K562 (cell line): Measurements from ENCODE around the gene GART. TPM values are rescaled to one million over a fixed set of nuclear protein-coding genes. Genes with fewer than 3 reads are reported as not detected.

Source experiments
- ASH1L ChIP-seq: fragments of 450-650 bp; IDR thresholded peaks from 2 replicates; pipeline ENCODE4 v1.6.1; 2018; ENCODE audit warnings: borderline replicate concordance, mild to moderate bottlenecking, low read depth; ENCODE audit not compliant: partially characterized antibody
- CAMTA2 ChIP-seq: fragments of 250-450 bp; sonication (Bioruptor Pico); conservative IDR thresholded peaks from 2 replicates; pipeline ENCODE4 v1.5.1; 2022
- DMBX1 ChIP-seq: fragments of 250-450 bp; sonication (Bioruptor Pico); IDR thresholded peaks from 2 replicates; pipeline ENCODE4 v1.8.0; 2022; ENCODE audit warnings: inconsistent platforms, mild to moderate bottlenecking, moderate library complexity, borderline replicate concordance
- FIP1L1 ChIP-seq: fragments of 200-400 bp; formaldehyde crosslinking; IDR thresholded peaks from 2 replicates; pipeline ENCODE4 v1.6.1; 2018; ENCODE audit warnings: mild to moderate bottlenecking, low read depth, low read length; ENCODE audit not compliant: poor library complexity, severe bottlenecking
- HDAC6 ChIP-seq: IDR thresholded peaks from 2 replicates; pipeline ENCODE4 v1.6.1; 2012; ENCODE audit warnings: low read depth, mild to moderate bottlenecking, control low read depth, inconsistent platforms, low read length, moderate library complexity
- HMGN3 ChIP-seq: IDR thresholded peaks from 2 replicates; pipeline ENCODE4 v1.6.1; 2011; ENCODE audit warnings: borderline replicate concordance, low read depth, mild to moderate bottlenecking, mixed read lengths, low read length; ENCODE audit not compliant: insufficient read length; ENCODE audit errors: extremely low read depth
- KAT7 ChIP-seq: sonication (generic); formaldehyde crosslinking; IDR thresholded peaks from 2 replicates; pipeline ENCODE4 v1.8.0; 2022; ENCODE audit warnings: missing genetic modification reagents, mild to moderate bottlenecking, borderline replicate concordance
- KLF13 ChIP-seq: fragments of 450-650 bp; IDR thresholded peaks from 2 replicates; pipeline ENCODE4 v1.6.1; 2016; ENCODE audit warnings: missing genetic modification characterization, low read depth, mild to moderate bottlenecking, missing compliant biosample characterization, moderate library complexity, borderline replicate concordance
- MBD2 ChIP-seq: sonication (generic); IDR thresholded peaks from 2 replicates; pipeline ENCODE4 v1.6.1; 2016; ENCODE audit warnings: low read depth, borderline replicate concordance
- NR2C2 ChIP-seq, 2 experiments: fragments of 200-800 bp in 1 of 2; sonication (Bioruptor generic) in 1 of 2; sonication (generic) in 1 of 2; formaldehyde crosslinking in 1 of 2; IDR thresholded peaks; 2 replicates each; pipeline versions ENCODE4 v1.6.1 to v1.8.0; 2016 to 2022; ENCODE audit warnings: mild to moderate bottlenecking in 1 of 2, missing compliant biosample characterization in 1 of 2, missing genetic modification characterization in 1 of 2, missing genetic modification reagents in 1 of 2
- NR2F6 ChIP-seq: fragments of 450-650 bp; formaldehyde crosslinking; IDR thresholded peaks from 2 replicates; pipeline ENCODE4 v1.4.0; 2020; ENCODE audit warnings: mild to moderate bottlenecking
- NRF1 ChIP-seq, 2 experiments: fragments of 450-650 bp; IDR thresholded peaks in 1 of 2; conservative IDR thresholded peaks in 1 of 2; 2 replicates each; pipeline ENCODE4 v1.6.1; 2014; ENCODE audit warnings: mild to moderate bottlenecking in 2 of 2
- NUFIP1 ChIP-seq: fragments of 450-650 bp; IDR thresholded peaks from 2 replicates; pipeline ENCODE4 v1.6.1; 2018; ENCODE audit not compliant: partially characterized antibody
- POLR3A ChIP-seq: IDR thresholded peaks from 2 replicates; pipeline ENCODE4 v1.6.1; 2011; ENCODE audit warnings: borderline replicate concordance, mild to moderate bottlenecking, moderate library complexity; ENCODE audit not compliant: insufficient read length, insufficient read depth; ENCODE audit errors: extremely low read depth
- POLR3G ChIP-seq: IDR thresholded peaks from 2 replicates; pipeline ENCODE4 v1.6.1; 2011; ENCODE audit not compliant: insufficient read length, insufficient replicate concordance; ENCODE audit errors: extremely low read depth
- SAFB2 ChIP-seq: fragments of 200-400 bp; formaldehyde crosslinking; IDR thresholded peaks from 2 replicates; pipeline ENCODE4 v1.6.1; 2018; ENCODE audit warnings: borderline replicate concordance, low read length, low read depth, moderate library complexity; ENCODE audit not compliant: severe bottlenecking
- SMAD4 ChIP-seq: fragments of 250-450 bp; sonication (Bioruptor Pico); conservative IDR thresholded peaks from 2 replicates; pipeline ENCODE4 v1.8.0; 2021; ENCODE audit warnings: inconsistent platforms, mild to moderate bottlenecking, moderate library complexity
- SMARCE1 ChIP-seq: fragments of 450-650 bp; IDR thresholded peaks from 2 replicates; pipeline ENCODE4 v1.7.1; 2016; ENCODE audit warnings: mild to moderate bottlenecking
- STAT5A ChIP-seq: IDR thresholded peaks from 2 replicates; pipeline ENCODE4 v1.6.1; 2012; ENCODE audit warnings: low read length, inconsistent platforms, borderline replicate concordance
- USF2 ChIP-seq: sonication (generic); formaldehyde crosslinking; IDR thresholded peaks from 2 replicates; pipeline ENCODE4 v1.5.0; 2020; ENCODE audit warnings: missing genetic modification reagents
- ZNF133 ChIP-seq: fragments of 250-450 bp; sonication (Bioruptor Pico); IDR thresholded peaks from 2 replicates; pipeline ENCODE4 v1.4.0; 2020; ENCODE audit warnings: mild to moderate bottlenecking
- ZNF239 ChIP-seq: fragments of 250-450 bp; sonication (Bioruptor Pico); IDR thresholded peaks from 2 replicates; pipeline ENCODE4 v1.4.0; 2020; ENCODE audit warnings: mild to moderate bottlenecking
- ZNF24 ChIP-seq: fragments of 450-650 bp; IDR thresholded peaks from 2 replicates; pipeline ENCODE4 v1.6.1; 2016
- ZNF384 ChIP-seq: IDR thresholded peaks from 2 replicates; pipeline ENCODE4 v1.6.1; 2012; ENCODE audit warnings: low read depth, low read length, improper control_type of control experiment
- ZNF41 ChIP-seq: fragments of 250-450 bp; sonication (Bioruptor Pico); conservative IDR thresholded peaks from 2 replicates; pipeline ENCODE4 v1.4.0; 2020; ENCODE audit warnings: mild to moderate bottlenecking
- polyA plus RNA-seq, 8 experiments: library from polyadenylated mRNA; depleted of rRNA in 4 of 8; stranded (reverse) in 5 of 8; unstranded in 3 of 8; fragments of >200 nt; fragmentation: Nextera tagmentation in 2 of 8; fragmentation: Illumina TruSeq in 1 of 8; extraction: Ambion mirVana in 2 of 8; extraction: Trizol in 1 of 8; gene quantifications; 2 replicates each; pipeline versions ENCODE4 v1.2.1 to v1.2.3, GENCODE V29; 2011 to 2014; ENCODE audit warnings: inconsistent platforms in 1 of 8, missing spikeins in 1 of 8
- total RNA-seq, 7 experiments: library from RNA; depleted of rRNA in 6 of 7; stranded (reverse); fragments of >200 nt in 6 of 7; fragmentation: Illumina TruSeq in 2 of 7; extraction: Trizol in 2 of 7; gene quantifications; 2 replicates each; pipeline versions ENCODE4 v1.2.1 to v1.2.3, GENCODE V29; 2011 to 2021; ENCODE audit warnings: low replicate concordance in 1 of 7
- TF ChIP-seq, protein P1 (sequence below), 2 experiments: fragments of 450-650 bp; conservative IDR thresholded peaks; 2 replicates each; pipeline ENCODE4 v1.6.1; 2017; ENCODE audit warnings: mild to moderate bottlenecking in 2 of 2, moderate library complexity in 2 of 2

Gene GART
- total and polyA plus RNA-seq, 9 of the 15 experiments (the other 6 are each of a cell fraction or from before 2014, with no cell fraction given), result 141 to 429 (median 349) TPM

DNA sequence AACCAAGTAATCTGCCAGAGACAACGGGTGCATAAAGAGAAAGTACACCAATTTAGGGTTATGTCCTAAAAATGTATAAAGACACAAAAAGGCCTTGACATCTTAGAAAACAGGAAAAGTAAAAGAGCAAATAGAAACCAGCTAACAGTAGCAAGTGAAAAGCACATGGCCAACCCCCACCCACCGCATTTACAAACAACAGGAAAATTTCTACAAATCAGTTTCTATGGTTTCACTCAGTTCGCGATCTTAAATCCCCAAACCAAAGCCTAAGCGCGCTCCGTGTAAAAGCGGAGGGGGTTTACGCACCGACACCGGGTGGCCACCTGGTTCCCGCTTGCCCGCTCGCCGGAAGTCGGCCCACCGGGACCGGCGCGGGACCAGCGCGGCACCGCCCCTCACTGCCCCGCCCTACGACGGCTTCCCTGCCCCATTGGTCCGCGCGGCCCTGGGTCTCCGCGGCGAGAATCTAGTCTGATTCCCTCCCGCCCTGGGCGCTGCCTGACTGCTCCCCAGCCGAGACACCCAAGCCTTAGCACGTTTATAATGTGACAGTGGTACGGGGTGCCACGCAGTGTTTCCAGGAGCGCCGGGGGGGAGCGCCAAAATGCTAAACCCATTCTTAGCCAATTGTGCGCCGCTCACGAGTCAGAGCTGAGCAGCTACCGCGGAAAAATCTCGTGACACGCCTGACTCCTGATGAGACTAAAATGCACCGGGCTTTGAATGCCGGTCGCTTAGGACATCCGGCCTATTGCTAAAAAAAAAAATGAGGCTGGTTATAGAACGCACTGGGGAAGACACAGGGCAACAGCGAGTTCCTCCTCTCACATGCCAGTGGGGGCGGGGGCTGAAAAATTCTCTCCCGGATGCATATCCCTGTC, at the start of gene GART (continued):
- 0 out of 2 replicates have a peak, but pooled peaks have one; percentile 11 for TF ChIP-seq ZNF384
- no peak for TF ChIP-seq ASH1L
- peak; percentile 73 for TF ChIP-seq HMGN3
- no peak for TF ChIP-seq USF2 (CRISPR knock-in tag)
- TF ChIP-seq FIP1L1, result peak; percentile 88
- no peak; the same call in 1 of the 2 replicates for TF ChIP-seq DMBX1 (CRISPR knock-in tag)
- no peak for TF ChIP-seq NR2F6 (CRISPR knock-in tag)
- TF ChIP-seq NRF1 (conservative IDR thresholded peaks at IDR 0.05 in 1 of 2, IDR thresholded peaks at IDR 0.05 in 1 of 2), result peak; percentile 81 to 82
- no peak for TF ChIP-seq POLR3A
- no peak for TF ChIP-seq NUFIP1
- TF ChIP-seq CAMTA2, result no peak
- TF ChIP-seq, protein P1, sequence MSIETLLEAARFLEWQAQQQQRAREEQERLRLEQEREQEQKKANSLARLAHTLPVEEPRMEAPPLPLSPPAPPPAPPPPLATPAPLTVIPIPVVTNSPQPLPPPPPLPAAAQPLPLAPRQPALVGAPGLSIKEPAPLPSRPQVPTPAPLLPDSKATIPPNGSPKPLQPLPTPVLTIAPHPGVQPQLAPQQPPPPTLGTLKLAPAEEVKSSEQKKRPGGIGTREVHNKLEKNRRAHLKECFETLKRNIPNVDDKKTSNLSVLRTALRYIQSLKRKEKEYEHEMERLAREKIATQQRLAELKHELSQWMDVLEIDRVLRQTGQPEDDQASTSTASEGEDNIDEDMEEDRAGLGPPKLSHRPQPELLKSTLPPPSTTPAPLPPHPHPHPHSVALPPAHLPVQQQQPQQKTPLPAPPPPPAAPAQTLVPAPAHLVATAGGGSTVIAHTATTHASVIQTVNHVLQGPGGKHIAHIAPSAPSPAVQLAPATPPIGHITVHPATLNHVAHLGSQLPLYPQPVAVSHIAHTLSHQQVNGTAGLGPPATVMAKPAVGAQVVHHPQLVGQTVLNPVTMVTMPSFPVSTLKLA (conservative IDR thresholded peaks at IDR 0.05), result peak; percentile 97 to 98
- peak; percentile 6; the same call in 1 of the 2 replicates for TF ChIP-seq STAT5A
- peak; percentile 41 for TF ChIP-seq SMARCE1
- TF ChIP-seq MBD2, result peak; percentile 77; the same call in 1 of the 2 replicates
- TF ChIP-seq SAFB2, result no peak
- peak; percentile 92 for TF ChIP-seq KLF13 (tag)
- TF ChIP-seq ZNF133, result no peak
- peak; percentile 91; the same call in 1 of the 2 replicates for TF ChIP-seq KAT7 (CRISPR knock-in tag)
- TF ChIP-seq SMAD4 (CRISPR knock-in tag), result peak; percentile 62
- TF ChIP-seq HDAC6, result no peak
- no peak for TF ChIP-seq ZNF24
- TF ChIP-seq ZNF41 (CRISPR knock-in tag), result no peak
- 0 out of 2 replicates have a peak, but pooled peaks have one; percentile 23 for TF ChIP-seq NR2C2 (CRISPR knock-in tag; IDR thresholded peaks at IDR 0.05)
- no peak for TF ChIP-seq NR2C2 (tag; IDR thresholded peaks at IDR 0.05)
- no peak for TF ChIP-seq ZNF239 (CRISPR knock-in tag)
- no peak for TF ChIP-seq POLR3G
